GM12878 (cell line): Measurements from ENCODE around the gene MDFIC.

Source experiments
- FOXM1 ChIP-seq: IDR thresholded peaks from 2 replicates; pipeline ENCODE4 v1.6.1; 2012; ENCODE audit warnings: low read depth, mild to moderate bottlenecking, inconsistent platforms, low read length, moderate library complexity
- GABPA ChIP-seq: IDR thresholded peaks from 2 replicates; pipeline ENCODE4 v1.6.1; 2014; ENCODE audit warnings: antibody characterized with exemption, low read depth, mild to moderate bottlenecking, inconsistent platforms
- IRF3 ChIP-seq: fragments of 450-650 bp; IDR thresholded peaks from 2 replicates; pipeline ENCODE4 v1.6.1; 2014; ENCODE audit warnings: mild to moderate bottlenecking
- KAT2A ChIP-seq: conservative IDR thresholded peaks from 2 replicates; pipeline ENCODE4 v1.6.1; 2011; ENCODE audit warnings: low read depth, low read length; ENCODE audit not compliant: control insufficient read depth
- MYC ChIP-seq: IDR thresholded peaks from 2 replicates; pipeline ENCODE4 v1.6.1; 2011; ENCODE audit warnings: mild to moderate bottlenecking, low read length, moderate library complexity, inconsistent platforms; ENCODE audit not compliant: insufficient read depth, insufficient replicate concordance, insufficient read length, severe bottlenecking
- NFIC ChIP-seq: IDR thresholded peaks from 2 replicates; pipeline ENCODE4 v1.6.1; 2012; ENCODE audit warnings: low read depth, mild to moderate bottlenecking, inconsistent platforms, low read length, moderate library complexity
- NR2C2 ChIP-seq: IDR thresholded peaks from 2 replicates; pipeline ENCODE4 v1.6.1; 2011; ENCODE audit warnings: borderline replicate concordance, low read depth; ENCODE audit not compliant: control insufficient read depth, insufficient read length
- POLR2A ChIP-seq: IDR thresholded peaks from 2 replicates; pipeline ENCODE4 v1.6.1; 2011; ENCODE audit warnings: low read depth, mild to moderate bottlenecking, low read length
- SP1 ChIP-seq: IDR thresholded peaks from one replicate; pipeline ENCODE4 v1.6.1; 2011; ENCODE audit warnings: low read depth, low read length
- SPI1 ChIP-seq: IDR thresholded peaks from 2 replicates; pipeline ENCODE4 v1.6.1; 2011; ENCODE audit warnings: low read depth, mild to moderate bottlenecking, low read length, moderate library complexity, borderline replicate concordance; ENCODE audit not compliant: insufficient read depth
- ZNF384 ChIP-seq: IDR thresholded peaks from 2 replicates; pipeline ENCODE4 v1.6.1; 2012; ENCODE audit warnings: low read depth, mild to moderate bottlenecking, low read length, improper control_type of control experiment, borderline replicate concordance
- TF ChIP-seq, protein P1 (sequence below), 3 experiments: IDR thresholded peaks in 2 of 3; conservative IDR thresholded peaks in 1 of 3; 2 replicates each; pipeline ENCODE4 v1.5.1; 2011; ENCODE audit warnings: low read depth in 3 of 3, low read length in 3 of 3, mild to moderate bottlenecking in 3 of 3, control low read depth in 2 of 3, moderate library complexity in 2 of 3, inconsistent platforms in 1 of 3, mixed read lengths in 1 of 3; ENCODE audit not compliant: control insufficient read depth in 2 of 3, insufficient read depth in 1 of 3; ENCODE audit errors: extremely low read depth in 1 of 3

- TF ChIP-seq, protein P1, sequence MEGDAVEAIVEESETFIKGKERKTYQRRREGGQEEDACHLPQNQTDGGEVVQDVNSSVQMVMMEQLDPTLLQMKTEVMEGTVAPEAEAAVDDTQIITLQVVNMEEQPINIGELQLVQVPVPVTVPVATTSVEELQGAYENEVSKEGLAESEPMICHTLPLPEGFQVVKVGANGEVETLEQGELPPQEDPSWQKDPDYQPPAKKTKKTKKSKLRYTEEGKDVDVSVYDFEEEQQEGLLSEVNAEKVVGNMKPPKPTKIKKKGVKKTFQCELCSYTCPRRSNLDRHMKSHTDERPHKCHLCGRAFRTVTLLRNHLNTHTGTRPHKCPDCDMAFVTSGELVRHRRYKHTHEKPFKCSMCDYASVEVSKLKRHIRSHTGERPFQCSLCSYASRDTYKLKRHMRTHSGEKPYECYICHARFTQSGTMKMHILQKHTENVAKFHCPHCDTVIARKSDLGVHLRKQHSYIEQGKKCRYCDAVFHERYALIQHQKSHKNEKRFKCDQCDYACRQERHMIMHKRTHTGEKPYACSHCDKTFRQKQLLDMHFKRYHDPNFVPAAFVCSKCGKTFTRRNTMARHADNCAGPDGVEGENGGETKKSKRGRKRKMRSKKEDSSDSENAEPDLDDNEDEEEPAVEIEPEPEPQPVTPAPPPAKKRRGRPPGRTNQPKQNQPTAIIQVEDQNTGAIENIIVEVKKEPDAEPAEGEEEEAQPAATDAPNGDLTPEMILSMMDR (IDR thresholded peaks at IDR 0.05 in 2 of 3, conservative IDR thresholded peaks at IDR 0.05 in 1 of 3; ENCODE audit: control insufficient read depth in 2 of 3, extremely low read depth in 1 of 3, insufficient read depth in 1 of 3, low read depth in 3 of 3, low read length in 3 of 3) = no peak
- TF ChIP-seq ZNF384 (no peak), NR2C2 (no peak), MYC (no peak), GABPA (no peak), SPI1 (no peak), SP1 (no peak), NFIC (no peak), FOXM1 (no peak), KAT2A (no peak), IRF3 (no peak), POLR2A (no peak)
Observed at GRCh38 chr7:114890561-114890960, 31.3 kb upstream of the MDFIC start.
